Glutamatergic neuron (in vitro differentiated cells): ENCODE results near the gene PARN. TPM values are rescaled to one million over a fixed set of nuclear protein-coding genes. Genes with fewer than 3 reads are reported as not detected.
A peak's percentile ranks its signal among the peaks of the same experiment; 100 is the strongest.

Experiments
- DNase-seq: peaks from one replicate; pipeline ENCODE4 v3.0.0; 2022
- H3K27ac Mint-ChIP-seq: one replicate; pipeline ENCODE4 v1.8.0; 2020; ENCODE audit warnings: mild to moderate bottlenecking, mixed read lengths, inconsistent platforms; ENCODE audit not compliant: unreplicated experiment
- H3K27me3 Mint-ChIP-seq: one replicate; pipeline ENCODE4 v1.8.0; 2020; ENCODE audit warnings: mild to moderate bottlenecking, moderate library complexity, mixed read lengths, inconsistent platforms; ENCODE audit not compliant: unreplicated experiment
- H3K36me3 Mint-ChIP-seq: one replicate; pipeline ENCODE4 v1.8.0; 2020; ENCODE audit warnings: mild to moderate bottlenecking, mixed read lengths, inconsistent platforms; ENCODE audit not compliant: unreplicated experiment
- H3K4me1 Mint-ChIP-seq: one replicate; pipeline ENCODE4 v1.8.0; 2020; ENCODE audit warnings: mild to moderate bottlenecking, low read depth, mixed read lengths, inconsistent platforms; ENCODE audit not compliant: unreplicated experiment
- H3K4me3 Mint-ChIP-seq: one replicate; pipeline ENCODE4 v1.8.0; 2020; ENCODE audit warnings: mild to moderate bottlenecking, mixed read lengths, inconsistent platforms; ENCODE audit not compliant: unreplicated experiment
- H3K9me3 Mint-ChIP-seq: one replicate; pipeline ENCODE4 v1.8.0; 2020; ENCODE audit warnings: mild to moderate bottlenecking, moderate library complexity, mixed read lengths, inconsistent platforms; ENCODE audit not compliant: unreplicated experiment
- CTCF ChIP-seq: fragments of 200-600 bp; sonication (generic); IDR thresholded peaks from one replicate; pipeline ENCODE4 v1.5.0; 2021; ENCODE audit not compliant: partially characterized antibody, unreplicated experiment
- long read RNA-seq: library from polyadenylated mRNA; unstranded; transcript quantifications from one replicate; pipeline ENCODE4 v2.0.0, GENCODE V29; 2020; ENCODE audit not compliant: unreplicated experiment
- total RNA-seq: library from RNA; stranded (reverse); fragmentation: NEBNext Ultra II Directional; extraction: Animal tissue kit (Norgen Biotek cat#: 25700); gene quantifications from one replicate; pipeline ENCODE4 v1.2.1, GENCODE V29; 2021; ENCODE audit not compliant: unreplicated experiment

Gene PARN, protein sequence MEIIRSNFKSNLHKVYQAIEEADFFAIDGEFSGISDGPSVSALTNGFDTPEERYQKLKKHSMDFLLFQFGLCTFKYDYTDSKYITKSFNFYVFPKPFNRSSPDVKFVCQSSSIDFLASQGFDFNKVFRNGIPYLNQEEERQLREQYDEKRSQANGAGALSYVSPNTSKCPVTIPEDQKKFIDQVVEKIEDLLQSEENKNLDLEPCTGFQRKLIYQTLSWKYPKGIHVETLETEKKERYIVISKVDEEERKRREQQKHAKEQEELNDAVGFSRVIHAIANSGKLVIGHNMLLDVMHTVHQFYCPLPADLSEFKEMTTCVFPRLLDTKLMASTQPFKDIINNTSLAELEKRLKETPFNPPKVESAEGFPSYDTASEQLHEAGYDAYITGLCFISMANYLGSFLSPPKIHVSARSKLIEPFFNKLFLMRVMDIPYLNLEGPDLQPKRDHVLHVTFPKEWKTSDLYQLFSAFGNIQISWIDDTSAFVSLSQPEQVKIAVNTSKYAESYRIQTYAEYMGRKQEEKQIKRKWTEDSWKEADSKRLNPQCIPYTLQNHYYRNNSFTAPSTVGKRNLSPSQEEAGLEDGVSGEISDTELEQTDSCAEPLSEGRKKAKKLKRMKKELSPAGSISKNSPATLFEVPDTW
- 26.2 TPM for total RNA-seq
- long read RNA-seq, partial matches to known transcripts, result 4 of 12 reads
- long read RNA-seq, other reads (novel, unspliced or antisense), result 4 of 12 reads

DNA sequence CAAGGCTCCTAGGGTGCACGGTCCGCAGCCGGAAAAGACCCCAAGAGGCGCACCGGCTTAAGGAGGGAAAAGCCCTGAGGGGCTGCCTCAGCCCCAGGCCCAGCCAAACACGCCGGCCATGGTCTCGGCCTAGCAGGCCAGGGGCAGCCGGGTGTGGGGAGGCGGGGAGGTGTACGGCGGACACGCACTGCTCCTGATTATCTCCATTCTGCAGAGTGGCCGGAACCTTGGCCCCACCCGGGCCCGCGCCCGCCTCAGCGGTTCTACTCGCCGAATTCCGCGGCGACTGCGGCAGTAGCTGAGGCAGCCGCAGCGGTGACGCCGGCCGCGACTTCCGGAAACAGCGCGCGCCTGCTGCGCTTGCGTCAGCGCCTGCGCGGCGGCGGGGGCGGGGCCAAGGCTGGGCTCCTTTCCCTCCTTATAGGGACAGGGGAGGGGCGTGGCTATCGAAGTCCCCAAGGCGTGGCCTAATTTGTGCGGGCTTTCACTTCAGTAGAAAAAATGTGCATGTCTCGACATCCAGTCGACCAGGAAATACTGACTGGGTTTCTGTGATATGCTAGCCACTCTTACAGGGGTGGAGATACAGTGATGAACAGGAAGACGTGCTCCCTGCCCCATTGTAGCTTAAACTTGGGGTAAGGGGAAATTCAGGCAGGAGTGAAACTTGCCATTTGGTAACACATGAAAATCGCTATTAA lies at the start of gene PARN:
PARN (minus strand) TSS at position 342 of the 701 bp plus-strand sequence; CDS start at position 207, 135 bp downstream.
- H3K4me3 Mint-ChIP-seq, result peak within 1 kb of the TSS; percentile 96
- H3K4me1 Mint-ChIP-seq, result peaks cover 23% of the 10 kb centered on the region
- H3K9me3 Mint-ChIP-seq, result peaks cover 7% of the 10 kb centered on the region
- no peaks in the 10 kb centered on the region for H3K36me3 Mint-ChIP-seq
- peaks cover 2% of the 10 kb centered on the region for H3K27me3 Mint-ChIP-seq
- peak; percentile 99 for DNase-seq
- TF ChIP-seq CTCF, result no peak
- peak within 1 kb of the TSS; percentile 89 for H3K27ac Mint-ChIP-seq

GRCh38 chr16:14678748-14679497 lies 48.9 kb upstream of the PARN start:
- peaks cover 9% of the 10 kb centered on the region for H3K36me3 Mint-ChIP-seq
- no peak overlapping the region for H3K27ac Mint-ChIP-seq
- no peaks in the 10 kb centered on the region for H3K9me3 Mint-ChIP-seq
- H3K4me3 Mint-ChIP-seq, result no peak overlapping the region
- peaks cover 2% of the 10 kb centered on the region for H3K27me3 Mint-ChIP-seq
- TF ChIP-seq CTCF, result no peak
- no peak for DNase-seq
- H3K4me1 Mint-ChIP-seq, result no peaks in the 10 kb centered on the region

DNA sequence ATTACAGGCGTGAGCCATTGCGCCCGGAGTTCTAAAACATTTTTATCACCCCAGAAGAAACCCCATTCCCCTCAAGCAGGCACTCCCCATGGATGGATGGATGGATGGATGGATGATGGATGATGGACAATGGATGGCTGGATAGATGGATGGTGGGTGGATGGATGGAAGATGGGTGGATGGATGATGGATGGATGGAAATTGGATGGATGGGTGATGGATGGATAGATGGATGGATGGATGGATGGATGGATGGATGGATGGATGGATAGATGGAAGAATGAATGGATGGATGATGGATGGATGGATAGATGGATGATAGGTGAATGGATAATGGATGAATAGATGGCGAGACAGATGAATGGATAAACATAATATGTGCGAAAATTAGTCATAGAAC lies 47.6 kb upstream of the PARN start:
- Mint-ChIP-seq H3K27me3 (peaks cover 2% of the 10 kb centered on the region), H3K36me3 (peaks cover 9% of the 10 kb centered on the region), H3K4me3 (no peak overlapping the region), H3K9me3 (no peaks in the 10 kb centered on the region), H3K27ac (no peak overlapping the region), H3K4me1 (no peaks in the 10 kb centered on the region)
- TF ChIP-seq CTCF, result no peak
- DNase-seq, result no peak

DNA sequence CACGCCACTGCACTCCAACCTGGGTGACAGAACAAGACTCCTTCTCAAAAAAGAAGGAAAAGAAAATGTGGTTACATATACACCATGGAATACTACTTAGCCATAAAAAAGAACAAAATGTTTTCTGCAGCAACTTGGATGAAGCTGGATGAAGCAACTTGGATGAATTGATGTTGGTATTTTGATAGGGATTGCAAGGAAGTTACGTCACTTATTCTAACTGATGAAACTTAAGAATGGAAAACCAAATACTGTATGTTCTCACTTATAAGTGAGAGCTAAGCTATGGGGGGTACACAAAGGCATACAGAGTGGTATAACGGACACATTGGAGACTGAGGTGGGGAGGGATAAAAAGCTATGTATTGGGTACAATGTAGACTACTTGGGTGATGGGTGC lies 46.6 kb upstream of the PARN start:
- Mint-ChIP-seq H3K4me1 (no peaks in the 10 kb centered on the region), H3K36me3 (peaks cover 9% of the 10 kb centered on the region), H3K27me3 (peaks cover 2% of the 10 kb centered on the region), H3K27ac (no peak overlapping the region), H3K9me3 (no peaks in the 10 kb centered on the region), H3K4me3 (no peak overlapping the region)
- no peak for TF ChIP-seq CTCF
- DNase-seq, result no peak
